ENCODE measurements around the gene ACOT11. TPM values are rescaled to one million over a fixed set of nuclear protein-coding genes. Genes with fewer than 3 reads are reported as not detected.

ACOT11 gene
- total RNA-seq, 1 experiment from 2014 or later: 4.2 TPM

GRCh38 chr1:54591127-54591756 lies 43.2 kb downstream of the ACOT11 start:
- ChIA-PET POLR2A (interaction anchor here (0.6 kb wide), 1 partner anchor 297 kb away, joined by 6 read pairs; no protein-coding TSS in a partner anchor), CTCF (interaction anchor here (1.3 to 1.9 kb wide), 2 partner anchors 8 to 20 kb away, joined by 3 to 7 read pairs; no protein-coding TSS in a partner anchor)
- ATAC-seq (no peak), DNase-seq (ENCODE audit: low spot score) (no peak)
- H3K4me1 Mint-ChIP-seq: peaks cover 11% of the 10 kb centered on the region
- no peak overlapping the region for H3K27ac Mint-ChIP-seq
- no peak overlapping the region for H3K4me3 Mint-ChIP-seq
- TF ChIP-seq GABPB1 (CRISPR knock-in tag; IDR thresholded peaks at IDR 0.05) (no peak), HMGXB4 (CRISPR knock-in tag; IDR thresholded peaks at IDR 0.05) (0 out of 2 replicates have a peak, but pooled peaks have one; percentile 39)
- H3K36me3 Mint-ChIP-seq: no peaks in the 10 kb centered on the region
- H3K9me3 Mint-ChIP-seq: no peaks in the 10 kb centered on the region
- no peaks in the 10 kb centered on the region for H3K27me3 Mint-ChIP-seq (ENCODE audit: low read depth)

- POLR2A ChIA-PET: interaction anchor here (0.7 kb wide), 1 partner anchor 231 kb away, joined by 4 read pairs; no protein-coding TSS in a partner anchor
- ATAC-seq (no peak), DNase-seq (ENCODE audit: low spot score) (no peak)
- Mint-ChIP-seq H3K27me3 (ENCODE audit: low read depth) (no peaks in the 10 kb centered on the region), H3K9me3 (no peaks in the 10 kb centered on the region), H3K4me1 (peaks cover 17% of the 10 kb centered on the region), H3K36me3 (no peaks in the 10 kb centered on the region), H3K27ac (no peak overlapping the region), H3K4me3 (no peak overlapping the region)
- no peak for TF ChIP-seq MAX (CRISPR knock-in tag; IDR thresholded peaks at IDR 0.05)
- TF ChIP-seq ZNF232 (CRISPR knock-in tag; IDR thresholded peaks at IDR 0.05): no peak
- no peak for TF ChIP-seq FOXP4 (CRISPR knock-in tag; IDR thresholded peaks at IDR 0.05)
- TF ChIP-seq FOXK1 (CRISPR knock-in tag; IDR thresholded peaks at IDR 0.05): no peak
- TF ChIP-seq AFF4 (CRISPR knock-in tag; IDR thresholded peaks at IDR 0.05; ENCODE audit: borderline replicate concordance): no peak
- CTCF ChIA-PET: interaction anchor here (0.8 to 1.0 kb wide), 2 partner anchors 52 to 472 kb away, joined by 3 read pairs; no protein-coding TSS in a partner anchor
Observed at GRCh38 chr1:54593571-54594160, 45.6 kb downstream of the ACOT11 start.

GRCh38 chr1:54594463-54594862 lies 46.4 kb downstream of the ACOT11 start:
- Mint-ChIP-seq H3K4me3 (no peak overlapping the region), H3K27ac (no peak overlapping the region; the same call in 1 of the 2 replicates), H3K27me3 (ENCODE audit: low read depth) (no peaks in the 10 kb centered on the region), H3K36me3 (no peaks in the 10 kb centered on the region), H3K9me3 (no peaks in the 10 kb centered on the region), H3K4me1 (peaks cover 17% of the 10 kb centered on the region)
- ChIA-PET POLR2A (no interaction called here), CTCF (interaction anchor here (1.1 kb wide), 1 partner anchor 30 kb away, joined by 3 read pairs; no protein-coding TSS in a partner anchor)
- DNase-seq (ENCODE audit: low spot score) (no peak), ATAC-seq (no peak)
- TF ChIP-seq ATF6 (CRISPR knock-in tag; IDR thresholded peaks at IDR 0.05) (no peak), NFATC4 (CRISPR knock-in tag; IDR thresholded peaks at IDR 0.05) (no peak), CREM (CRISPR knock-in tag; IDR thresholded peaks at IDR 0.05) (no peak), ZBTB43 (CRISPR knock-in tag; IDR thresholded peaks at IDR 0.05) (no peak), NFE2L1 (CRISPR knock-in tag; IDR thresholded peaks at IDR 0.05) (no peak), TCF7 (CRISPR knock-in tag; IDR thresholded peaks at IDR 0.05; ENCODE audit: low read depth) (no peak), ERG (CRISPR knock-in tag; IDR thresholded peaks at IDR 0.05) (no peak), NFYB (CRISPR knock-in tag; conservative IDR thresholded peaks at IDR 0.05; ENCODE audit: low read depth) (no peak), JUN (CRISPR knock-in tag; IDR thresholded peaks at IDR 0.05) (no peak), FOXK1 (CRISPR knock-in tag; IDR thresholded peaks at IDR 0.05) (no peak), MLX (CRISPR knock-in tag; IDR thresholded peaks at IDR 0.05) (no peak)
